Activated naive CD4-positive, alpha-beta T cell treated with anti-CD3 and anti-CD28 coated beads for 36 hours (primary cell): ENCODE data around the gene CHCHD4. TPM values are rescaled to one million over a fixed set of nuclear protein-coding genes. Genes with fewer than 3 reads are reported as not detected.

Source experiments
- CTCF ChIA-PET: fragments of 350-600 bp; sonication (Branson Sonifier 250); formaldehyde crosslinking; loops from one replicate; lab custom pipeline; 2021; ENCODE audit warnings: antibody characterized with exemption; lab: Charles Lee
- DNase-seq: peaks from one replicate; pipeline ENCODE4 v3.0.0-alpha.2; 2020
- H3K27ac Mint-ChIP-seq: one replicate; pipeline ENCODE4 v1.8.0; 2021; ENCODE audit warnings: mild to moderate bottlenecking, mixed read lengths
- H3K27me3 Mint-ChIP-seq: one replicate; pipeline ENCODE4 v1.8.0; 2021; ENCODE audit warnings: low read depth, mixed read lengths
- H3K36me3 Mint-ChIP-seq: one replicate; pipeline ENCODE4 v1.8.0; 2021; ENCODE audit warnings: low read depth, mixed read lengths
- H3K4me1 Mint-ChIP-seq: one replicate; pipeline ENCODE4 v1.8.0; 2021; ENCODE audit warnings: low read depth, mixed read lengths
- H3K4me3 Mint-ChIP-seq: one replicate; pipeline ENCODE4 v1.8.0; 2021; ENCODE audit warnings: mild to moderate bottlenecking, moderate library complexity, mixed read lengths
- H3K9me3 Mint-ChIP-seq: one replicate; pipeline ENCODE4 v1.8.0; 2021; ENCODE audit warnings: mixed read lengths
- intact Hi-C: fragments of 100-400 bp; cut with micrococcal nuclease; formaldehyde crosslinking; loops from one replicate; pipeline ENCODE4 v1.15.1; 2023
- total RNA-seq, 2 experiments: library from RNA; stranded (reverse); gene quantifications; one replicate each; pipeline ENCODE4 v1.2.3, GENCODE V29; 2021

The CHCHD4 gene
- total RNA-seq, 2 experiments from 2014 or later = 16.2 to 17.9 TPM

GRCh38 chr3:14130707-14131106 lies 6.0 kb upstream of the CHCHD4 start:
- Mint-ChIP-seq H3K36me3 (peaks cover 29% of the 10 kb centered on the region), H3K4me1 (peaks cover 27% of the 10 kb centered on the region), H3K27me3 (no peaks in the 10 kb centered on the region), H3K27ac (no peak overlapping the region), H3K9me3 (no peaks in the 10 kb centered on the region), H3K4me3 (no peak overlapping the region)
- intact Hi-C loops = no loop called here
- CTCF ChIA-PET = no interaction called here
- no peak for DNase-seq

DNA sequence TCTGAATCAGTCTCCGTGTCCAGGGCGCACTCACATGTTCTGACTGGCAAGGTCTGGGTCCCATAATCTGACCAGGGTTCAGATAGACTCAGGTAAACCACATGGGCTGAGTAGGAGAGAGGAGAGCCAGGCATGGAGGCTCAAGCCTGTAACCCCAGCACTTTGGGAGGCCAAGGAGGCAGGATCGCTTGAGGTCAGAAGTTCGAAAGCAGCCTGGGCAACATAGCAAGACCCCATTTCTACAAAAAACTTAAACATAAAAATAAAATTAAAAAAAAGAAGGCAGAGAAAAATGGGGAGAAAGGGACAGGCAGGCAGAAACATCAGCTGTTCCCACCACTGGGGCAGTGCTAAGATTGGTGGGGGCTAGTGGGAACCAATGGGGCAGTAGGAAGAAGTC lies 5.6 kb upstream of the CHCHD4 start:
- peaks cover 29% of the 10 kb centered on the region for H3K36me3 Mint-ChIP-seq
- CTCF ChIA-PET = no interaction called here
- no peak overlapping the region for H3K4me3 Mint-ChIP-seq
- no peak overlapping the region for H3K27ac Mint-ChIP-seq
- no peak for DNase-seq
- intact Hi-C loops = no loop called here
- no peaks in the 10 kb centered on the region for H3K27me3 Mint-ChIP-seq
- peaks cover 28% of the 10 kb centered on the region for H3K4me1 Mint-ChIP-seq
- no peaks in the 10 kb centered on the region for H3K9me3 Mint-ChIP-seq

- Mint-ChIP-seq H3K9me3 (no peaks in the 10 kb centered on the region), H3K27me3 (no peaks in the 10 kb centered on the region), H3K27ac (no peak overlapping the region), H3K36me3 (peaks cover 29% of the 10 kb centered on the region), H3K4me3 (no peak overlapping the region), H3K4me1 (peaks cover 28% of the 10 kb centered on the region)
- no peak for DNase-seq
- intact Hi-C loops = loop anchor here (10.0 kb wide), 2 partner anchors 474 to 654 kb away; no protein-coding TSS in a partner anchor
- CTCF ChIA-PET = no interaction called here
These were observed 4.6 kb upstream of the CHCHD4 start for GRCh38 chr3:14129296-14129695.

- CTCF ChIA-PET = no interaction called here
These were observed 4.1 kb upstream of the CHCHD4 start for GRCh38 chr3:14128724-14129123.

DNA sequence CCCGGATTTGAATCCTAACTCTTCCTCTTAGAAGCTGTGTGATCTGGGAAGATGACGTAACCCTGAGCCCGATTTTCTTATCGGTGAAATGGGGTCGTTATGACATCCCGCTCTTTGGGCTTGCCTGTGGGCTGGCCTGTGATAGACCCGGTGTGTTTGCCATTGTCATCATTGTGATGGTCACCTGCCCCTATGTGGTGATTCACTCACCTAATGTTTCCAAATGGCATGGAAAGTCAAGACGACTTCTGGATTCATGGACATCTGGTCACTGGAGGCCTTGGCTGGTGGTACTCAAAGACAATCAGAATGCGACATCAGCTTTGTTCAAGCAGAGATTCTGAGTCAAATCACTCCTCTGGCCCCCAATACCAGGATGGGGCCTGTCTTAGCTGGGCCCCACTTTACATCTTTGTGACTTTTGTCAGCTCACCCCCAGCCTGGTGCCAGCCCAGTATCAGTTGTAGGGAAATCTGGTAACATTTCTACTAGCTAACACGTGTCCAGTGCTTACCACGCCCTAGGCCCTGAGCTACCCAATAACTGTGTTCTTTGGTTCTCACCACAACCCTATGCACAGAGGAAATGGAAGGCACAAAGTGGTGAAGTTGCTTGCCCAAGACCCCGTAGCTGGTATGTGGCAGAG lies 3.0 kb upstream of the CHCHD4 start:
- Mint-ChIP-seq H3K9me3 (no peaks in the 10 kb centered on the region), H3K4me1 (peaks cover 39% of the 10 kb centered on the region), H3K27ac (no peak overlapping the region), H3K4me3 (no peak overlapping the region), H3K27me3 (no peaks in the 10 kb centered on the region), H3K36me3 (peaks cover 33% of the 10 kb centered on the region)
- intact Hi-C loops = loop anchor here (10.0 kb wide), 2 partner anchors 473 to 653 kb away; no protein-coding TSS in a partner anchor
- no peak for DNase-seq
- CTCF ChIA-PET = no interaction called here

More at GRCh38 chr3:14128724-14129123, 4.1 kb upstream of the CHCHD4 start:
- Mint-ChIP-seq H3K4me1 (peaks cover 30% of the 10 kb centered on the region), H3K27me3 (no peaks in the 10 kb centered on the region), H3K4me3 (no peak overlapping the region), H3K36me3 (peaks cover 32% of the 10 kb centered on the region), H3K9me3 (no peaks in the 10 kb centered on the region), H3K27ac (no peak overlapping the region)
- no peak for DNase-seq
- intact Hi-C loops = loop anchor here (10.0 kb wide), 2 partner anchors 474 to 654 kb away; no protein-coding TSS in a partner anchor

DNA sequence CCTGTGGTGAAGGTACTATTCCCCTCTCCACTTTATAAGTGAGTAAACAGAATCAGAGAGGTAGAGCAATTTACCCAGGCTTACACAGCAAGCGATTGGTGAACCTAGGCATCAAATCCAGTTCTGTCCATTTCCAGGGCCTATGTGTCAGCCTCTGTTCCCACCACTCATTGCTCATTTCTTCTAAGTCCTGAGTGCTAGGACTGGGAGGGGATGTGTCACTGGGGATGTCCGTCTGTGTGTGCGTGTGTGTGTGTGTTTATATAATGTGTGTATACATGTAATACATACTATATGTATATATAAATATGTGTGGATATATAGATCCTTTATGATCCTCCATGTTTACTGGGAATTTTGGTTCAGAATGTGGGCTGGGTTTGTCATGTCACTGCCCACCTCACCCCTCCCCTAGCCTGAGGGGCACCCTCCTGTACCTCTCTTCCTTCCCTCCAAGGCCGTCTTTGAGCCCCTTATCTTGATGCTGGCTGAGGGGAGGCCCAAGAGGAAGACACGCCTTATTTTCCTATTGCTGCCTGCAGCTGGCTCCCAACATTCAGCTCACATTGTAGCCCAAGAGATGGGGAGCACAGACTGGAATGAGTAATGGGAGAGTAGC lies 2.3 kb upstream of the CHCHD4 start:
- Mint-ChIP-seq H3K4me1 (peaks cover 45% of the 10 kb centered on the region), H3K36me3 (peaks cover 36% of the 10 kb centered on the region)
- intact Hi-C loops = loop anchor here (10.0 kb wide), 2 partner anchors 472 to 652 kb away; no protein-coding TSS in a partner anchor

DNA sequence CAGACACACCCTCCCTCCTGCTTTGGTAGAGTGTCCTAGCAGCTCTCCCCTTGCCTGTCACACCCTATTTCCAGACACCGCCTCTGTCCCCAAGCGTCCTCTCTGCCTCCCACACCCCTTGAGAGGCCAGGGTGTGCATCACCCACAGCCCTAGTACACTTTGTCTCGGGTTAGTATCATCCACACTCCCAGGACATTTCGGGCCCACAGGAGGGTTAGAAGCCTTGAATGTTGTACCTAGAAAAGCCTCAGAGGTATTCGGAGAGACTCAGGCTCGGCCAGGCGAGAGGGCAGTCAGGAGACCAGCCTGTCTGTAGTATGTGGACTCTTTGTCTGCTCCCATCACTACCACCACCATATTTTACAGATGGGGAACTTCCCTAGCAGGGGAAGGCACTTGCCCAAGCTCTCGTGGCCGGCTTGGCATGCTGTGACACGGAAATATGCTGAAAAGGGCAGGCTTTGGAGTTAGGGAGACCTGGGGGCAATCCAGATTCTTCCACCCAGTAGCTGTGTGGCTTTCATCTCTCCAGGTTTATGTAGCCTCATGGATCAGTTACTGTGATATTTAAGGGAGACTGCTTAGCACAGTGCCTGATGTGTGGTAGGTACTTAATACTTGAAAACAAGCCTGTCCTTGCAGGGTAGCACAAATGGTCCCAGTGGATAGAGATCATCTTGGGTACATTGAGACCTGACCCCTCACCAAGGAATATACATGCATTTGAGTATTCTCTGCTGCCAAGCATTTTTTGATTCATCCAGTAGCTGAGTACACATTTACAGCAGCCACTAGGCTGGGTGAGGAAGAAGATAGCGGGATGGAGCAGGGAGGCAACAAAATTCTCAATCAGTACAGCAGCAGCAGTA lies 1.6 kb upstream of the CHCHD4 start:
- H3K27me3 Mint-ChIP-seq = no peaks in the 10 kb centered on the region
- peaks cover 47% of the 10 kb centered on the region for H3K4me1 Mint-ChIP-seq
- intact Hi-C loops = loop anchor here (10.0 kb wide), 2 partner anchors 471 to 651 kb away; no protein-coding TSS in a partner anchor
- CTCF ChIA-PET = interaction anchor here (1.2 to 3.5 kb wide), 2 partner anchors 17 to 230 kb away, joined by 3 to 25 read pairs; no protein-coding TSS in a partner anchor
- H3K9me3 Mint-ChIP-seq = no peaks in the 10 kb centered on the region
- DNase-seq = no peak
- H3K4me3 Mint-ChIP-seq = peak overlapping the region; percentile 93
- H3K27ac Mint-ChIP-seq = peak overlapping the region; percentile 92
- peaks cover 36% of the 10 kb centered on the region for H3K36me3 Mint-ChIP-seq

More for the DNA sequence above, 2.3 kb upstream of the CHCHD4 start:
- no peak overlapping the region for H3K27ac Mint-ChIP-seq
- CTCF ChIA-PET = no interaction called here
- no peaks in the 10 kb centered on the region for H3K27me3 Mint-ChIP-seq
- DNase-seq = no peak
- no peak overlapping the region for H3K4me3 Mint-ChIP-seq
- H3K9me3 Mint-ChIP-seq = no peaks in the 10 kb centered on the region

DNA sequence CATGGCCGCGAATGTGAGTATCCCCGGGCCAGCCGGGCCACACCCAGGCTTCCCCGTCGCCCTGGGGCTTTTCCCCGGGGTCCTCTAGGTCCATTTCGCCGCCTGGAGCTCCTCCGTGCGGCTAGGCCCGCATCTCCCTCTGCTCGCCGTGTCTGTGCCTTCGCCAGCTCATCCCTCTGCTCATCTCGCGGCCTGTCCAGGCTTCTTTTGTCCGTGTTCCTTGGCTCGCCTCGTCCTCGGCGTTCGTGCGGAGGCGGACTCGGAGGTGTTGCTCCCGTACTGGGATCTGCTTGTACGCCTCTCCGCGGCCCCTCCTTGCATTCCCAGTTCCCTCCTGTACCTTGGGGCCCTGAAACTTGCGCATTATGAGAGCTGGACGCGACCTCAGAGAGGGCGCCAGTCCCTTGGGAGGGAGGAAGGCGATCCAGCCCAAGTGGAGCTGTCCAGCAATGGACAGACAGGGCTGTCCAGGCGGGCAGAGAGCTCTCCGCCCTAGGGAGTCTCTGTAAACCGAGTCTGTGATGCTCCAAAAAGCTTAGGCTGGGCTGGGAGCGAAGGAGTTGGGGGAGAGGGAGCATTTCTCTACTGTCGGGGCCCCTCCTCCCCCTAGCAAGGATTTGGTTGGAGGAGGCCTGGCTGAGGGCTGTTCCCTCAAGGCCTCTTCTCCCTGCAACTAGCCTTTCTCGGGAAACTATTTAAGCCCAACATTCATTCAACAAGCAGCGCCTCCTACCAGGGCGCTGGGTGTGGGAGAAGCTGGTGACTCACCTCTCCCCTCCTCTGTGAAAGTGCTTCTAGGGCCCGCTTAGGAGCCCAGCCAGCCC lies 735 bp upstream of the CHCHD4 start:
- DNase-seq = peak; percentile 73
- Mint-ChIP-seq H3K4me3 (peak overlapping the region; percentile 93), H3K27me3 (no peaks in the 10 kb centered on the region), H3K9me3 (no peaks in the 10 kb centered on the region), H3K27ac (peak overlapping the region; percentile 92), H3K36me3 (peaks cover 38% of the 10 kb centered on the region), H3K4me1 (peaks cover 47% of the 10 kb centered on the region)
- CTCF ChIA-PET = interaction anchor here (0.6 to 3.5 kb wide), 5 partner anchors 12 to 229 kb away, joined by 3 to 25 read pairs (median 4); partner anchors contain the start of genes LSM3 and XPC
- intact Hi-C loops = loop anchor here (10.0 kb wide), 2 partner anchors 471 to 651 kb away; no protein-coding TSS in a partner anchor

DNA sequence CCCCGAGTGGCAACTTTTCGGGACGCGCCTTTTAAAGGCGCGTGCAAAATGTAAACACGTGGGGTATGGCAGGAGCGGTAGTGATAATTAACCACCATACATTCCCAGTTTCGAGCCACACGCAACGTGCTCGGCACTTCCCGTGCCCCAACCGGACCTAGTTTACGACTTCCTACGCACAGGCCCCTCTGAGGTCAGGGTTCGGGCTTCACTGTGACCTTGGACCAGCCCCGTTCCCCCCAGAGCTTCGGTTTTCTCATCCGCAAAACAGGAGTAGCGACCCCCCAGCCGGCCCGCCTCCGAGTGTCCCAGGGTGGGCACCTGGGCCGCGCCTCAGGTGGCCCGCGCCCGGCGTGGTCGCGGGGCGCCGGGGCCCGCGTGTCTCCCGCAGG lies 451 bp downstream of the CHCHD4 start:
- Mint-ChIP-seq H3K27me3 (no peaks in the 10 kb centered on the region), H3K27ac (peak overlapping the region; percentile 87), H3K36me3 (peaks cover 37% of the 10 kb centered on the region), H3K4me3 (peak overlapping the region; percentile 93), H3K4me1 (peaks cover 50% of the 10 kb centered on the region), H3K9me3 (no peaks in the 10 kb centered on the region)
- peak; percentile 68 for DNase-seq
- intact Hi-C loops = loop anchor here (1.0 to 10.0 kb wide), 9 partner anchors 20 to 649 kb away; partner anchors contain the start of genes CCDC174, LSM3, SLC6A6 and XPC
- CTCF ChIA-PET = interaction anchor here (1.4 to 3.5 kb wide), 4 partner anchors 13 to 228 kb away, joined by 3 to 25 read pairs (median 4); partner anchors contain the start of genes LSM3 and XPC

GRCh38 chr3:14123308-14124222 lies 1.1 kb downstream of the CHCHD4 start:
- peak overlapping the region; percentile 87 for H3K27ac Mint-ChIP-seq
- H3K9me3 Mint-ChIP-seq = no peaks in the 10 kb centered on the region
- H3K36me3 Mint-ChIP-seq = peaks cover 32% of the 10 kb centered on the region
- H3K27me3 Mint-ChIP-seq = no peaks in the 10 kb centered on the region
- DNase-seq = no peak
- intact Hi-C loops = loop anchor here (1.0 to 10.0 kb wide), 9 partner anchors 21 to 649 kb away; partner anchors contain the start of genes CCDC174, LSM3, SLC6A6 and XPC
- CTCF ChIA-PET = interaction anchor here (0.6 to 3.5 kb wide), 4 partner anchors 53 to 239 kb away, joined by 3 to 25 read pairs (median 3); no protein-coding TSS in a partner anchor
- peaks cover 47% of the 10 kb centered on the region for H3K4me1 Mint-ChIP-seq
- peak overlapping the region; percentile 93 for H3K4me3 Mint-ChIP-seq
